ENCODE data around the gene NELFA. TPM values are rescaled to one million over a fixed set of nuclear protein-coding genes. Genes with fewer than 3 reads are reported as not detected.

Gene NELFA
- total and polyA plus RNA-seq, 4 donors, result 17.8 to 33.6 (median 24.7) TPM

DNA sequence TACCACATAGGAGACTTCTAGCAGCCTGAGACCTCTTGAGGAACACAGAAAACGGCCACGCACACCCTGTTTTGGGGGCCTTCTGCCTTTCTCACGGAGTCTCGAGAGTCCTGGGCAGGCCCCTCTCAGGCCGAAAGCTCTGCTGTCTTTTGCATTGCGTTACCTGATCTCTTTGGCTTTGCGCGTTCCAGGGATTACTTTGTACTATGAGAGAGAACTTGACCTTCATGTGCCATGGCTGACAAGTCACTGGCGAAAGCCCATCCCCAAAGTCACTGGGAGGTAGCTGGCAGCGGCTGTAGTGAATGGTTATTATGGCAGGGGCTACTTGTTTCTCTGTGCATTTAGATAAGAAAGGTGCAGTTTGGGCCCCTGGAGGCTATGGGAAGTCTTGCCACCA is 42.3 kb upstream of the NELFA start:
- no peaks in the 10 kb centered on the region for H3K36me3 ChIP-seq (ENCODE audit: control insufficient read depth in 4 of 4, insufficient read depth in 4 of 4, low read length in 4 of 4)
- H3K27ac ChIP-seq (ENCODE audit: low read depth in 1 of 2, low read length in 1 of 2), result no peak overlapping the region
- no peaks in the 10 kb centered on the region for H3K9me3 ChIP-seq (ENCODE audit: control insufficient read depth in 4 of 4, insufficient read depth in 3 of 4, low read length in 3 of 4)
- no peaks in the 10 kb centered on the region for H3K4me1 ChIP-seq (ENCODE audit: control insufficient read depth in 5 of 5, insufficient read depth in 5 of 5, low read length in 5 of 5)
- H3K4me3 ChIP-seq, result no peak overlapping the region
- DNase-seq, result no peak
- ATAC-seq (ENCODE audit: insufficient read depth, low FRiP score), result no peak
- peaks cover 12 to 22% (median 15%) of the 10 kb centered on the region in 3 donors for H3K27me3 ChIP-seq (ENCODE audit: control insufficient read depth in 3 of 3, insufficient read depth in 3 of 3, low read length in 2 of 3)
- H3K9ac ChIP-seq (ENCODE audit: insufficient read depth in 1 of 2, low read length in 2 of 2), result no peak overlapping the region
- TF ChIP-seq, protein P1, sequence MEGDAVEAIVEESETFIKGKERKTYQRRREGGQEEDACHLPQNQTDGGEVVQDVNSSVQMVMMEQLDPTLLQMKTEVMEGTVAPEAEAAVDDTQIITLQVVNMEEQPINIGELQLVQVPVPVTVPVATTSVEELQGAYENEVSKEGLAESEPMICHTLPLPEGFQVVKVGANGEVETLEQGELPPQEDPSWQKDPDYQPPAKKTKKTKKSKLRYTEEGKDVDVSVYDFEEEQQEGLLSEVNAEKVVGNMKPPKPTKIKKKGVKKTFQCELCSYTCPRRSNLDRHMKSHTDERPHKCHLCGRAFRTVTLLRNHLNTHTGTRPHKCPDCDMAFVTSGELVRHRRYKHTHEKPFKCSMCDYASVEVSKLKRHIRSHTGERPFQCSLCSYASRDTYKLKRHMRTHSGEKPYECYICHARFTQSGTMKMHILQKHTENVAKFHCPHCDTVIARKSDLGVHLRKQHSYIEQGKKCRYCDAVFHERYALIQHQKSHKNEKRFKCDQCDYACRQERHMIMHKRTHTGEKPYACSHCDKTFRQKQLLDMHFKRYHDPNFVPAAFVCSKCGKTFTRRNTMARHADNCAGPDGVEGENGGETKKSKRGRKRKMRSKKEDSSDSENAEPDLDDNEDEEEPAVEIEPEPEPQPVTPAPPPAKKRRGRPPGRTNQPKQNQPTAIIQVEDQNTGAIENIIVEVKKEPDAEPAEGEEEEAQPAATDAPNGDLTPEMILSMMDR (IDR thresholded peaks at IDR 0.05; ENCODE audit: control extremely low read depth, extremely low read depth), result no peak
- WGBS, 2 donors, result 59 to 72% methylated on average over 10 of the region's 10 CpGs

DNA sequence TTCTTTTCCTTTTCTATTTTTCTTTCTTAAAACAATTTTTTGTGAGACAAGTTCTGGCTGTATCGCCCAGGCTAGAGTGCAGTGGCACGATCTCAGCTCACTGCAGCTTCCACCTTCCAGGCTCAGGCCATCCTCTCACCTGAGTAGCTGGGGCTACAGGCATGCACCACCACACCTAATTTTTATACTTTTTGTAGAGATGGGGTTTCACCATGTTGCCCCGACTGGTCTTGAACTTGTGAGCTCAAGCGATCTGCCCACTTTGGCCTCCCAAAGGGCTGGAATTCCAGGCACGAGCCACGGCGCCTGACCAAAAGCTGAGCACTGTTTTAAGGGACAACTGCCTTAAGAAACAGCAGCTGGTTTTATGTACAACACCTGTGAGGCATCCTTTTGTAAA is 41.0 kb upstream of the NELFA start:
- no peaks in the 10 kb centered on the region for H3K36me3 ChIP-seq (ENCODE audit: control insufficient read depth in 4 of 4, insufficient read depth in 4 of 4, low read length in 4 of 4)
- TF ChIP-seq, protein P1 (IDR thresholded peaks at IDR 0.05; ENCODE audit: control extremely low read depth, extremely low read depth), result no peak
- ATAC-seq (ENCODE audit: insufficient read depth, low FRiP score) (no peak), DNase-seq (no peak)
- peaks cover 12 to 15% (median 13%) of the 10 kb centered on the region in 3 donors for H3K27me3 ChIP-seq (ENCODE audit: control insufficient read depth in 3 of 3, insufficient read depth in 3 of 3, low read length in 2 of 3)
- H3K9me3 ChIP-seq (ENCODE audit: control insufficient read depth in 4 of 4, insufficient read depth in 3 of 4, low read length in 3 of 4), result peaks cover 0 to 4% (median 0%) of the 10 kb centered on the region in 4 donors
- H3K4me3 ChIP-seq, result no peak overlapping the region
- 88 to 93% methylated on average over 7 of the region's 7 CpGs for WGBS, 2 donors
- H3K9ac ChIP-seq (ENCODE audit: insufficient read depth in 1 of 2, low read length in 2 of 2), result no peak overlapping the region
- H3K4me1 ChIP-seq (ENCODE audit: control insufficient read depth in 5 of 5, insufficient read depth in 5 of 5, low read length in 5 of 5), result no peaks in the 10 kb centered on the region
- H3K27ac ChIP-seq (ENCODE audit: low read depth in 1 of 2, low read length in 1 of 2), result no peak overlapping the region

DNA sequence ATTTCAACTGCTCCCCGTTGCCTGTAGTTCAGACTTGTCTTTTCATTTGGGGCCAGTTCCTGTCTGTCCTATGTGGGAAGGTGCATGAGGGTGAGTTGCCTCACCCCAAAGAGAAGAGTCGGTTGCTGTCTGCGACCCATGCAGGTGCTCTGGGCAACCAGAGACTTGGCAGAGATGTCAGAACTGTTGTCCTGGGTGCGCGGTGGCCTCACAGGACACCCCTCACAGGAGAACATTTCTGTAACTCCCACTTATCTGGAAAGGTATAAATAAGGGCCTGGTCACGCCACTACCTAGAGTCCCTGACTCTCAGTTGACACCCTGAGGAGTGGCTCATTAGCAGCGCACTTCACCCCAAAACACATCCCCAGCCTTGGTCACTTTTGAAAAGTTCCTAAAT is 40.6 kb upstream of the NELFA start:
- H3K4me1 ChIP-seq (ENCODE audit: control insufficient read depth in 5 of 5, insufficient read depth in 5 of 5, low read length in 5 of 5), result no peaks in the 10 kb centered on the region
- DNase-seq (no peak), ATAC-seq (ENCODE audit: insufficient read depth, low FRiP score) (no peak)
- H3K4me3 ChIP-seq, result no peak overlapping the region
- H3K27me3 ChIP-seq (ENCODE audit: control insufficient read depth in 3 of 3, insufficient read depth in 3 of 3, low read length in 2 of 3), result peaks cover 11 to 15% (median 15%) of the 10 kb centered on the region in 3 donors
- WGBS, 2 donors, result 88 to 97% methylated on average over 7 of the region's 7 CpGs
- TF ChIP-seq, protein P1 (IDR thresholded peaks at IDR 0.05; ENCODE audit: control extremely low read depth, extremely low read depth), result no peak
- H3K27ac ChIP-seq (ENCODE audit: low read depth in 1 of 2, low read length in 1 of 2), result no peak overlapping the region
- no peak overlapping the region for H3K9ac ChIP-seq (ENCODE audit: insufficient read depth in 1 of 2, low read length in 2 of 2)
- peaks cover 0 to 8% (median 0%) of the 10 kb centered on the region in 4 donors for H3K9me3 ChIP-seq (ENCODE audit: control insufficient read depth in 4 of 4, insufficient read depth in 3 of 4, low read length in 3 of 4)
- no peaks in the 10 kb centered on the region for H3K36me3 ChIP-seq (ENCODE audit: control insufficient read depth in 4 of 4, insufficient read depth in 4 of 4, low read length in 4 of 4)

DNA sequence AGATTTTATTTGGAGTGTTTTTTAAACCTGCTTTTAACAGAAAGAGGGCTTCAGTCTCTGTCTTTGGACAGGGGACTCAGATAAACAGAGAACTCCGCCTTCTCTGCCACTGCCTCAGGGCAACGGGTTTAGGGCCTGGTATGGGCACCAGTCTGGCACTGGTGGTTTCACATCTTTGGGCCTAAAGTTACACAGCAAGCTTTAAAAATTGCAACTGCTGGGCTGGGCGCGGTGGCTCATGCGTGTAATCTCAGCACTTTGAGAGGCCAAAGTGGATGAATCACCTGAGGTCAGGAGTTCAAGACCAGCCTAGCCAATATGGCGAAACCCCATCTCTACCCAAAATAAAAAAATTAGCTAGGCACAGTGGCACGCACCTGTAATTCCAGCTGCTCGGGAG is 40.1 kb upstream of the NELFA start:
- Histone ChIP-seq H3K9ac (ENCODE audit: insufficient read depth in 1 of 2, low read length in 2 of 2) (no peak overlapping the region), H3K4me1 (ENCODE audit: control insufficient read depth in 5 of 5, insufficient read depth in 5 of 5, low read length in 5 of 5) (no peaks in the 10 kb centered on the region), H3K27me3 (ENCODE audit: control insufficient read depth in 3 of 3, insufficient read depth in 3 of 3, low read length in 2 of 3) (peaks cover 8 to 21% (median 11%) of the 10 kb centered on the region in 3 donors), H3K9me3 (ENCODE audit: control insufficient read depth in 4 of 4, insufficient read depth in 3 of 4, low read length in 3 of 4) (peaks cover 0 to 12% (median 0%) of the 10 kb centered on the region in 4 donors), H3K4me3 (no peak overlapping the region), H3K27ac (ENCODE audit: low read depth in 1 of 2, low read length in 1 of 2) (no peak overlapping the region), H3K36me3 (ENCODE audit: control insufficient read depth in 4 of 4, insufficient read depth in 4 of 4, low read length in 4 of 4) (no peaks in the 10 kb centered on the region)
- DNase-seq (no peak), ATAC-seq (ENCODE audit: insufficient read depth, low FRiP score) (no peak)
- TF ChIP-seq, protein P1 (IDR thresholded peaks at IDR 0.05; ENCODE audit: control extremely low read depth, extremely low read depth), result no peak
- 86 to 90% methylated on average over 8 of the region's 8 CpGs for WGBS, 2 donors
